CD4-positive, alpha-beta T cell treated with Interferon gamma for 1 hour (primary cell): ENCODE measurements around the gene DAPK2.
"Not testable (repeated sequence)": the region's sequence is repeated elsewhere in the genome, so short reads cannot be mapped to it uniquely, and the experiment has no call there.

Experiments used
- DNase-seq: peaks from one replicate; pipeline ENCODE4 v3.0.0-alpha.2; 2020

Gene DAPK2

DNA sequence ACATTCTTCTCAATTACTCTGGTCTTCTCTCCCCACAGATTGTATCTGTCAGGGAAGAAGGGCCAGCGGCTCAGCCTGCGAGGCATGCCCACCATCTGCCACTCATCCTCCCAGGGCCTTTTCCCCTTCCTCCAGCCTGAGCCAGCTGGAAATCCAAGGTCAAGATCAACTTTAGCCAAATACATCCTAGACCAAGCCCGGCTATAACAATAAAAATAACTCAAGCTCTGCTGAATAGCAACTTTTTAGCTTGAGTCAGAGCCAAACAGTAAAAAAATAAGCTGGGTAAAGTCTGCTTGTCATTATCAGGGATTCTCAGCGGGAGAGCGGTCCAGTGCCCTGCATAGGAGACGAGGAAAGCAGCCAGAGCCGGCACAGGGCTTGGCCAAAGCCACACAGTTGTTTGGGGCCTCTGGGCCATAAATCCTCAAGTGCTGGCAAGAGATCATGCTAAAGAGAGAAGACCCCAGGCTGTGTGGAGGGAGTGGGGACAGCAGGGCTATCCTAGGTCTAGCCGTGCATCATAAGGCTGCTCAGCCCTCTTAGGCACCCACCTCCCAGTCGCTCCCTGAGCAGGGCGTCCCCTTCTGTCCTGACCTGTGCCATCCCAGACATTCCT, 136.4 kb downstream of the DAPK2 start:
- DNase-seq, result no peak

GRCh38 chr15:63908991-63909390, 137.3 kb downstream of the DAPK2 start:
- DNase-seq, result no peak

- no peak for DNase-seq
Observed at GRCh38 chr15:63908281-63908680, 138.0 kb downstream of the DAPK2 start.

DNA sequence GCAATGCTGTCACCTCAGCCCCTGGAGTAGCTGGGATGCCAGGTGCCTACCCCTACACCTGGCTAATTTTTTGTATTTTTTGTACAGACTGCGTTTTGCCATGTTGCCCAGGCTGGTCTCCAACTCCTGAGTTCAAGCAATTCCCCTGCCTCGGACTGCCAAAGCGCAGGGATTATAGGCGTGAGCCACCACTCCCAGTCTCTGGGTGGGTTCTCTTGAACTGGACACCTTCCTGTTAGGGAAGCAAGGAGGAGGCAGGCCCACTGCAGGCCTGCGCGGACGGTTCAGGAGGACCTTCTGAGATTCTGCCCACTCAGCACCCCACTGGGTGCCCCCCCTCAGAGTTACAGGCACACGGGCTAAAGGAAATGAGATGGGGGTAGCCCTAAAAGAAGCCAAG, 138.8 kb downstream of the DAPK2 start:
- DNase-seq, result no peak

- no peak for DNase-seq
Observed at GRCh38 chr15:63906266-63906584, 140.1 kb downstream of the DAPK2 start.

GRCh38 chr15:63905558-63906265, 140.6 kb downstream of the DAPK2 start:
- no peak for DNase-seq

GRCh38 chr15:63905131-63905530, 141.2 kb downstream of the DAPK2 start:
- no peak for DNase-seq

- DNase-seq, result no peak
Observed at GRCh38 chr15:63904042-63904441, 142.2 kb downstream of the DAPK2 start.

DNA sequence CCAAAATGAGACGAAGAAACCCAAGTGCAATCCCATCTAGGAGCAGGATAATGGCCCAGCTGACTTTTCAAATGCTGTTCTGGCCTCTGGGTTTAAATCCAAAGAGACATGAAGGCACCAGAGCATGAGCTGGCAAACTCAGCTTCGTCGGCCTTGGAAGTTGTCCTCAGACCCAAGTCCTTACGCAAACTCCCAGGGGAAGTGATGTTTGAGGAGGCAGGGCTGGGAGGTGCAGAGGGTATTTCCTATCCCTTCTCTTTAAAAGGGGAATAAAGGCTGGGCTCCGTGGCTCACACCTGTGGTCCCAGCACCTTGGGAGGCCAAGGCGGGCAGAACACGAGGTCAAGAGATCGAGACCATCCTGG, 143.6 kb downstream of the DAPK2 start:
- DNase-seq, result no peak

GRCh38 chr15:63901912-63902670, 144.2 kb downstream of the DAPK2 start:
- DNase-seq, result no peak

- no peak for DNase-seq
Observed at GRCh38 chr15:63900306-63900705, 146.0 kb downstream of the DAPK2 start.

GRCh38 chr15:63899606-63900005, 146.7 kb downstream of the DAPK2 start:
- DNase-seq, result not testable (repeated sequence)

- peak; percentile 12 for DNase-seq
Observed at GRCh38 chr15:63899193-63899592, 147.1 kb downstream of the DAPK2 start.

DNA sequence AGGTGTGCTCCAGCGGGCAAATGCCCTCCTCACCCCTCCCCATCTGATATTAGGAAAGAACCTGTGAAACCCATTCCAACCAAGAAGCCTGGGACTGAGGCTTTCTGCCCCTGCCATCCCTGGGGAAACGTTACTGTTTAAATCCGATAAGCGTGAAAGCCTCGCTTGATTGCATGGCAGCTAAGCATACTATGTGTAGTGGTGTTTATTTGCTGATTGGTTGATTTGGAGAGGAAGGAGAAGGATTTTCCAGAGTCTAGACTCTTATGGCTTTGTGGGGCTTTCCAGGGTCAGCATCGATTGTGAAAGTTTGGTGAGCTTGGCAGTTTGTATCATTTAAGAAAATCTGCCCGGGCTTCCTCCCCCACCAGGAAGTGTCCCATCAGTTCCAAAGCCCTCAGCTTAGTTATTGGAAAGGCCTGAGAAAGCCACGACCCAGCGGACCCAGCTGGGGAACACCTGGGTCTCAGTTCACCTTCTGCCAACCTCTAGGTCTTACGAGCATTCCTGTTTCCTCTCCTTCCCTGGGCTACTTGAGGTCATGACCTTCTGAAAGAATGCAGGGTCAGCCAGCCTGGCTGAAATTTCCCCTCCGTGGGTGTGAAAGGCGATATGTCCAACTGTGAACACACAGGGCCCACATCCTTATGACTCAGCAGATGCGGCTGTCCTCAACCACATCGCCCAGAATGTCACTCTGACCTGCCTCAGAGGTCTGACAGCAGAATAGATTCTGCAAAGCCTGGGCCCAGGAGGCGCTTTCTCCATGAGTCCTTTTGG, 149.8 kb downstream of the DAPK2 start:
- DNase-seq, result peak; percentile 47

GRCh38 chr15:63895787-63896218, 150.5 kb downstream of the DAPK2 start:
- no peak for DNase-seq

- no peak for DNase-seq
Observed at GRCh38 chr15:63895194-63895593, 151.1 kb downstream of the DAPK2 start.

DNA sequence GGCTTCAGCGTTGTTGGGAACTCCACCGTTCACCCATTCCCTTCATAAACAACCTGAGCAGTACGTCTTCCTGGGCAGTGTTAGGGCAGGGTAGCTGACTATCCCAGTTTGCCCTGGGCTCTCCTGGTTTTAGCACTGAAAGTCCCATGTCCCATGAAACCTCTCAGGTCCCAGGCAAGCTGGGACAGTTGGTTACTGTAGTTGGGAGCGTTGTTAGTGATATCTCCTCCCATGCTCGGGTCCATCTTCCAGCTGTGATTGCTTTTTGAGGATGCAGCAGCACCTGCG, 151.7 kb downstream of the DAPK2 start:
- DNase-seq, result no peak

GRCh38 chr15:63893866-63894661, 152.2 kb downstream of the DAPK2 start:
- DNase-seq, result no peak

GRCh38 chr15:63892794-63893441, 153.4 kb downstream of the DAPK2 start:
- DNase-seq, result peak; percentile 69

- no peak for DNase-seq
Observed at GRCh38 chr15:63891768-63892133, 154.5 kb downstream of the DAPK2 start.

DNA sequence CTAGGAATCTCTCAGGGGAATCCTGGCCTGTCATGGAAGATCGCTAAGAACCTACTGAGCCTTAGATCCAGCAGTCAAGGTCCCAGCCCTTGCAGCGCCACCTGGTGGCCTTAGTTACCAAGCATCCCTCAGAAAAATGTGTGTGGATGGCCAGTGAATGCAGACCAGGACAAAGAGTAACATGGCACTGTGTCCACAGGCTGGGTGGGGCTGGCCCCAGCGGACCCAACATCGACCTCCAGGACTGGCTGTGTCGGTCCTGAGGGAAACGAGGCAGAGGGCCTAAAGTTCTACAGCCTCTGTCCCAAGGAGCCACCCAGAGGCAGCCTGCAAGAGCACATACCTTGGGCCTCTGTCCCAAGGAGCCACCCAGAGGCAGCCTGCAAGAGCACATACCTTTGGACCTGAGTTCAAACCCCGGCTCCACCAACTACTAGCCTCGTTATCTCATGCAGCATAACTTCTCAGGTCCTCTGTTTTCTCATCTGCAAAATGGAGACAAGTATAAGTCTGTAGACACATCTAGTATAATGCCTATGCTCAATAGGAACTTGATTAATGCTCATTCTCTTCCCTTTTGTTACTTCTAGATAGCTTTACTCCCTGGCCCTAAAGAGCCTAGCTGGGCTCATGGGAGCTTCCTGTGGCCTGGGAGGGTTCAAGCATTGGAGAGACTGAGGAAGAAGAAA, 155.1 kb downstream of the DAPK2 start:
- peak; percentile 67 for DNase-seq

DNA sequence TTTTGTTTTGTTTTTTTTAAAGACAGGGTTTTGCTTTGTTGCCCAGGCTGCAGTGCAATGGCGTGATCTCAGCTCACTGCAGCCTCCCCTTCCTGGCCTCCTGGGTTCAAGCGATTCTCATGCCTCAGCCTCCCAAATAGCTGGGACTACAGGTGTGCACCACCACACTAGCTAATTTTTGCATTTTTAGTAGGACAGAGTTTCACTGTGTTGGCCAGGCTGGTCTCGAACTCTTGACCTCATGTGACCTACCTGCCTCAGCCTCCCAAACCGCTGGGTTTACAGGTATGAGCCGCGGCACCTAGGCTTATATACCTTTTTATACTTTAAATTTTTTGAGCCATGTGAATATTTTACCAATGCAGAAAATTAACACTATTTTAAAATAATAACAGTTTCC, 155.7 kb downstream of the DAPK2 start:
- no peak for DNase-seq
